SK-MEL-5 (cell line): ENCODE results near the gene TRIM17. TPM values are rescaled to one million over a fixed set of nuclear protein-coding genes. Genes with fewer than 3 reads are reported as not detected.

Experiments used
- DNase-seq: peaks from one replicate; pipeline ENCODE4 v3.0.0-alpha.2; 2016; ENCODE audit warnings: low read depth, low spot score
- in situ Hi-C: cut with HindIII; loops from 2 replicates; pipeline ENCODE4 v1.10.0; 2016; ENCODE audit warnings: low sequenced_read_pairs, high pct_unique_total_duplicates, low pct_unique_long_range_greater_than_20kb
- polyA plus RNA-seq, 2 experiments: library from polyadenylated mRNA; depleted of rRNA; stranded (reverse); fragments of >200 nt; gene quantifications; 2 replicates each; pipeline ENCODE4 v1.2.3, GENCODE V29; 2015
- total RNA-seq: library from RNA; depleted of rRNA; stranded (reverse); fragments of >200 nt; shearing (Covaris generic); gene quantifications from 2 replicates; pipeline ENCODE4 v1.2.3, GENCODE V29; 2014; rRNA removed

The TRIM17 gene, protein sequence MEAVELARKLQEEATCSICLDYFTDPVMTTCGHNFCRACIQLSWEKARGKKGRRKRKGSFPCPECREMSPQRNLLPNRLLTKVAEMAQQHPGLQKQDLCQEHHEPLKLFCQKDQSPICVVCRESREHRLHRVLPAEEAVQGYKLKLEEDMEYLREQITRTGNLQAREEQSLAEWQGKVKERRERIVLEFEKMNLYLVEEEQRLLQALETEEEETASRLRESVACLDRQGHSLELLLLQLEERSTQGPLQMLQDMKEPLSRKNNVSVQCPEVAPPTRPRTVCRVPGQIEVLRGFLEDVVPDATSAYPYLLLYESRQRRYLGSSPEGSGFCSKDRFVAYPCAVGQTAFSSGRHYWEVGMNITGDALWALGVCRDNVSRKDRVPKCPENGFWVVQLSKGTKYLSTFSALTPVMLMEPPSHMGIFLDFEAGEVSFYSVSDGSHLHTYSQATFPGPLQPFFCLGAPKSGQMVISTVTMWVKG
- not detected in 2 replicates for total RNA-seq
- not detected in 2 replicates for polyA plus RNA-seq (2015; cell fraction: cytosol; rRNA removed)
- not detected in 2 replicates for polyA plus RNA-seq (2015; cell fraction: nucleus; rRNA removed)

DNA sequence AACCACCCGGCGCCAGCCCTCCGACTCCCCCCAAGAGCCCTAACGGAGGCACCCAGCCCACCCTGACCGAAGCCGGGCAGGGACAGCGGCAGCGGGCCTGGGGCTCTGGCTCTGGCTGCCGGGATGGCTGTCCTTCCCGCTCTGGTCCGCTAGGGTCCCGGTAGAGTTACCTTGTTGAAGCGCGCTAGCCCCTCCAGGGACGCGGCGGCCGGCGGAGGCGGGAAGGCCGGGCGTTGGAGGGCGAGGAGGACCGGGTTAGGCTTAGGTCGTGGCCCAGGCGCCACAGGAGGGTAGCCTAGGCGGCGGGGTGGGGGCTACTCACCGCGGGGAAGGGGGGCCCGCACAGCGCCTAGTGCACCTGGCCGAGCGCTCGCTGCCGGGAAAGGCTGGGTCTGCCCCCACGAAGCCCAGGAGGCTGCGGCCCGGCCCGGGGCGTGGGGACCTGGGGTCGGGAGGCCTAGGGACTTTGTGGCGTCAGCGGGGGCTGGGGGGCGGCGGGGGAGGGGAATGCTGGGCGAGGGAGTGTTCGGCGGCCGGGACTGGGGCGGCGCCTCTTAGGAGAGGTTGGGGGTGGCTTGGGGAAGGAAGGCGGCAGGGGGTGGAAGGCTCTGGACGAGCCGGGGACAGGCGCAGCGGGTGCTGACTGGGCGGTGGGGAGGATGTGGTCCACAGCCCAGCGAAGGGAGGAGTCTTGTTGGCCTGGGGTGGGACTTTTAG, at the start of gene TRIM17:
TSS of gene TRIM17 (minus strand) at position 645 of the 717 bp plus-strand sequence. CDS start 1,789 bp downstream, outside the sequence.
- no peak for DNase-seq
- in situ Hi-C loops = no loop called here

DNA sequence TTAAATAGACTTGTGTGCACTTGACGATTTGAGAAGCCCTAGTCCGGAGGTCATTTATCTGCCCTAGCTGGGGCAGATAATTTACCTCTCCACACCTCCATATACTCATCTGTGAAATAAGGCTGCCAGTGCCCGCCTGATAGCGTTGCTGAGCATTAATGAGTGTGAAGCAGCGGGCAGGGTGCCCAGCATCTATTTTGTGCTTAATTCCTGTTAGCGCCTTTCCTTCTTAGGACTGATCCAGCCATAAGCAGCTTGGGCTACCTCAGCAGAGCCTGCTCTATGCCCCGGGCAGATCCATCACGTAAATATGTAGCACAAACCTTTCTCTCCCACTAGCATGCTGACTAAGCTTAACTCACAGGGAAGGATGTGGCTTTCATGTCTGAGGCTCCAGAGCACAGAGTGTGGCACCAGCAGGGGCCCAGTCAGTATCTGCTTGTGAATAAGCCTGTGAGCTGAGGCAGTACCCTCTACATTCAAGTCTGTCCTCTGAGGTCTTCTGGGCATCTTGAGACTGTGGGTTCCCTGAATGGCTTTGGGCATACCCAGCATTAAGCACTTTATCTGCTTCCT, 49.0 kb upstream of the TRIM17 start:
- in situ Hi-C loops = no loop called here
- no peak for DNase-seq

DNA sequence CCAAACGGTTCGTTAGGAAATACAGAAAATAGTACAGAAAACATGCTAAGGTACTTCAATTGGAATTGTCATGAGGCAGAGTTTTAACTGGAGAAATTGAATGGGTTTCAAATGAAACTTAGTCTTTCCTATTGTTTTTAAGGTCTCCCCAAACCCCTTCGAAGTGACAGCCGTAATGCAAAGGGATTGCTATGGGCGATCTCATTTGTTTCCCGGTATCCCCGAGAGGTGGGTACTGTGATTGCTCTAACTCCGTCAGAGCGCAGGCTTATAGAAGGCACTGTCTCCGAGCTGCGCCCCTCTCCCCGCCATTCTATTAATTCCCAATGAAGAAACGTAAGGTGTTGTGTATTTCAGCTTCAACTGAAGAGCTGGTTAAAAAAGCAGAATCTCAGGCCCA, 48.5 kb upstream of the TRIM17 start:
- DNase-seq = no peak
- in situ Hi-C loops = no loop called here

DNA sequence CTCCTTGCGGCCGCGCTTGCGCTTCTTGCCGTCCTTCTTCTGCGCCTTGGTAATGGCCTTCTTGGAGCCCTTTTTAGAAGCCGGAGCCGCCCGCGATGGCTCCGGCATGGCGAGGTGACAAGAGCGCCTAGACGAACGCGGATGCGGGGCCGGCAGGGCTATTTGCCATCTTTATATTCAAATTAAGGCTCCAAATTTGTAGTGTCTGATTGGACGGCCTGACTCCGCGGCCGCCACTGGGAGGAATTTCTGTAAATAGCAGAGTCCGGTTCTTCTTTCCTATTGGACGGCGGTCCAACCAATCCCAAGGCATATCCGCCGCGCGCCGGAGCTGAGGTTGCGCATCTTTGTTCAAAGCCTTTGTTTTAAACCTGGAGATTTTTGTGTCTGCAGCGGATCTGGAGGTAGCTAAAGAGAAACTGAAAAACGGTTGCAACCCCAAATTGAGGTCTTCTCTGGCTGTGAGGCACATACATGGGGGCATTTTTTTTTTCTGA, 47.9 kb upstream of the TRIM17 start:
- no peak for DNase-seq
- in situ Hi-C loops = no loop called here

DNA sequence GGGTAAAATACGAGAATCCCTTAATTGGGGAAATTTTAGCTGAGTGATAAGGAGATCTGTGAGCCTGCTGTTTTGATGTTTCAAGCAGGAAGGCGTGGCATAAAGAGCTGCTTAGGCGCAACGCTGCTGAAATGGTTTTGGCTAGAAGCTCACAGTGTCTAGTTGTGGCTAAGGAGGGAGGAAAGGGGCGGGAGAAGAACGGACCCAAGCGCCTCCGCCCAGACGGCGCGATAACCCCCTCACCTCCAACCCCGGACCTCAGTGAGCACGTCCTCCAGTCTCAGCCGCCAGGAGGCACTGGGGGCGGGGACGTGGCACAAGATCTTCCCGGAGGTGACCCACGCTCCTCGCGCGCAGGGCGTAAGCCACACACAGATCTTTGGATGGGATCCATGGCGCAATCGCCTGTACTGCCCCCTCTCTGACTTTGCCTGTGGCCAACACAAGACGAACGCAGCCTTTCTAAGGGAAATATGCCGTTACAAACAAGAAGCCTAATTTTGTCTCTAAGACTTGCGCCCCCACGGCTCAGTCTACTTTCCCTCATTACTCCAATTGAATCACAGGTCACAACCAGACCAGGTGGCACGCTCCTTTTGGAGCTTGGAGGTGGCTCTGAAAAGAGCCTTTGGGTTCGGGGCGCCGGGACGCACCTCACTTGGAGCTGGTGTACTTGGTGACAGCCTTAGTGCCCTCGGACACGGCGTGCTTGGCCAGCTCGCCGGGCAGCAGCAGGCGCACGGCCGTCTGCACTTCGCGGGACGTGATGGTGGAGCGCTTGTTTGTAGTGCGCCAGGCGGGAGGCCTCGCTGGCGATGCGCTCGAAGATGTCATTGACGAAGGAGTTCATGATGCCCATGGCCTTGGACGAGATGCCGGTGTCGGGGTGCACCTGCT, 47.1 kb upstream of the TRIM17 start:
- no peak for DNase-seq
- in situ Hi-C loops = no loop called here

DNA sequence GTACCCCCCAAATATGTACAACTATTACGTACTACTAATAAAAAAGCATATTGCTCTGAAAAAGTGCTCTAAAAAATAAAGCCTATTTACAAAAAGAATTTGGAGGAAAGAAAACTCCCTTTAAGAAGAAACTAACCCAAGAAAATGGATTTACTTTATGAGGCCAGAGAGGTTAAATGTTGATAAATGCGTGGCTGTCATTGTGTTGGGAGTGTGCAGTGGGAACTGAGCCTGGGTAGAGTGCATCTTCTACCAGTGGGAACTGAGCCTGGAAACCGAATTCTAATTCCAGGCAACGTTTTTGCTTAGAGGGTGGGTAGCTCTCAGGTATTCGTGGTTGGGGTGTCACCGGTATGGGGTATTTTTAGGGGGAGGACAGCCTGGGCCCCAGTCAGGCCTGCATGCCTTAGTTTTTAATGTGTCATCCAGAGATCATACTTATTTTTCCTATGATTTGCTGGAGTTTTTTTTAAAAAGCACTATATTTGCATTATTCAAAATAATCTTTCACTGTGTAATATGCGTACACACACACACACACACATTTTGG, 46.4 kb upstream of the TRIM17 start:
- in situ Hi-C loops = no loop called here
- no peak for DNase-seq

DNA sequence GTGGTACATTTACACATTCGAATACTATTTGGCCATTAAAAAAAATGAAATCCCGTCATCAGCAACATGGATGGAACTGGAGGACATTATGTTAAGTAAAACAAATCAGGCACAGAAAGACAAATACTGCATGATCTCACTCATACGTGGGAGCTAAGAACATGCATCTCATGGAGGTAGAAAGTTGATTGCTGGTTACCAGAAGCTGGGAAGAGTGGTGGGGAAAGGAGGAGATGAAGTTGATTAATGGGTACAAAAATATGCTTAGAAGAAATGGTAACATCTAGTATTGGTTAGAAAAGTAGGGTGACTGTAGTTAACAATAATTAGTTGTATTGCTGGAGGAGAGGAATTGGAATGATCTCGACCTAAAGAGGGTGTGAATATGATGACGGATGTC, 45.9 kb upstream of the TRIM17 start:
- in situ Hi-C loops = no loop called here

GRCh38 chr1:228460821-228461220, 44.2 kb upstream of the TRIM17 start:
- in situ Hi-C loops = no loop called here
- no peak for DNase-seq

More for the DNA sequence above, 45.9 kb upstream of the TRIM17 start:
- no peak for DNase-seq

DNA sequence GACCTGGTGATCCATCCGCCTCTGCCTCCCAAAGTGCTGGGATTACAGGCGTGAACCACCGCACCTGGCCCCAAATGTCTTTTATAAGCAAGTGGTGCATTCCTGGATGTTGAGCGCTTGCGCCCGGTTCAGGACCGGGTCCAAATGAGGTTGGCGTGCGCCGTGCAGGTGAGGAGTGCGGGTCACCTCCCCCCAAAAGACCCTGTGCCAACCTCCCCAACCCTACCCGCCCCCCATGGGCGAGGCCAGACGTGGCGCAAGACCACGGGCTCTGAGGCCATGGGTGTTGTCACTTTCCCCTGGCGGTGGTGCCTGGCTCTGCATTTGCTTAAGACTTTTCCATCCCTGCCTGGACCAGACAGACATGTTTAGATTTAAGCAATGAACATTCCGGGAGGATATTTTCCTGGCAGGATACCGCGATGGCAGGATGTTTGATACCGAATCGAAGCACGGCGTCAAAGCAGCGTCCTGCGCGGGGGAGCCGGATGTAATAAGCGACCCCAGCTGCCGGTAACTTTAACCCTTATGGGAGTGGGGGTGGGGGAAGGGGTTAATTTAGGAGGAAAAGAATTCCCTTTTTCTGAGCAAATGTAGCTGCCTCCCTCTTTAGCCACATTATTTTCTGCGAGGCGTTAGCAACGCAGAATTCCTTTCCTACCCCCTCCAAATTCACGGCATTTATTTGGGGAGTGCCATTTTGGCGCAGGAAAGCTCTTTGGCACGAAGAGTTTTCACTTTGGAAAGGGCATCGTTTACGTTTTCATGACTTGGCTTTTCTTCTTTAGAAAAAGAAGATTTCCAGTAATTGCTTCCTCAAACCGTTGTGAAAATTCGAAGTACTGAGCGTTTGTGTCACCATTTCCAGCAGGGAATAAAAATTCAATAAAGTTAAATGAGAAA, 42.7 kb upstream of the TRIM17 start:
- peak; percentile 88 for DNase-seq
- in situ Hi-C loops = no loop called here

- in situ Hi-C loops = no loop called here
- peak; percentile 99 for DNase-seq
These were observed 40.9 kb upstream of the TRIM17 start for GRCh38 chr1:228457396-228458176.

DNA sequence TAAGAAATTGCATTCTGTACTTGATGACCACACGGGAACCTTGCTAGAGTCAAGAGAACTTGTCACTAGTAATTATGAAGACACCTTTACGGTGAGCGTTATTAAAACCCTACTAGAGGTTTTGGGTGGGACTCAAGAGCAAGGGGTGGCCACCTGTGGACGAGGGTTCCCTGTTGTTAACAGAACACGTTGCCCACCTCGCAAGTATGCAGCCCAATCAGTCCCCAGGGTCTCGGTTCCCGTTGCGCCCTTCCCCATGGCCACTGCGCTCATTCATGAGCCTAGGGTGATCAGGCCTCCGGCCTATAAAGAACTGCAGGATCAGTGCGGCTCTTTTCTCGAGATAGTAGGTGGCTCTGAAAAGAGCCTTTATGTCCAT, 40.3 kb upstream of the TRIM17 start:
- DNase-seq = no peak
- in situ Hi-C loops = no loop called here

- no peak for DNase-seq
- in situ Hi-C loops = no loop called here
These were observed 39.8 kb upstream of the TRIM17 start for GRCh38 chr1:228456252-228457016.

- peak; percentile 45 for DNase-seq
- in situ Hi-C loops = no loop called here
These were observed 39.1 kb upstream of the TRIM17 start for GRCh38 chr1:228455715-228456114.

DNA sequence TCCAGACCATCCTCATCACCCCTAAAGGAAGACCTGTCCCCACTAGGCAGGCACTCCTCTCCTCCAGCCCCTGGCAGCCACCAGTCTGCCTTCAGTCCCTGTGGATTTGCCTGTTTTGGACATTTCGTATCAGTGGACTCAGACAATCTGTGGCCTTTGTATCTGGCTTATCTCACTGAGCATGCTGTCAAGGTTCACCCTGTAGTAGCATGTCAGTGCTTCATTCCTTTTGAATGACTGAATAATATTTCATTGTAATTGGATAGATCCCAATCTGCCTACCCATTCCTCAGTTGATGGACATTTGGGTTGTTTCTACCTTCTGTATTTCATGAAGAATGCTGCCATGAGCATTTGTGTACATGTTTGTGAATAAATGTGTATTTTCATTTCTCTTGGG, 37.6 kb upstream of the TRIM17 start:
- DNase-seq = no peak
- in situ Hi-C loops = no loop called here

DNA sequence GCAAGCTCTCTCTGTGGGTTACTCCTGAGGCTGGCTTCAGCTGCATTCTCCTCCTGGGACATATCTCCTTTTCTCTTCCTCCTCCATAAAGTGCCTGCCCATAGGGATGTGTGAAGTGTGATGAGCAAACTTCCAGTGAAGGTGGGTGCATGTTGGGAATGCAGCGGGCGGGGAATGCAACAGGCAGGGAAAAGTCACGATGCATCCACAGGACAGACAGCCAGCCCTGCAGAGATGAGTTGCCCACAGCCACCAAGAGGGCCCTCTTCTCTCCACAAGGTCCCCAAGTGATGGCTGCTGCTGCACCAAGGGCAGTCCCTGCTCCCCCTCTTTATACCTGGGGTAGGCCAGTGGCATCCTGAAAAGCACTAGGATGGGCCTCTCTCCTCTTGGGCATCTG, 37.0 kb upstream of the TRIM17 start:
- in situ Hi-C loops = no loop called here
- no peak for DNase-seq
